ENCODE results near the gene THBS3.
"Not testable (repeated sequence)": the region's sequence is repeated elsewhere in the genome, so short reads cannot be mapped to it uniquely, and the experiment has no call there.

Gene THBS3

GRCh38 chr1:155207806-155208540, at the start of gene THBS3:
Gene THBS3 (minus strand): TSS chr1:155207897. CDS start chr1:155207876, 21 bp downstream.
- DNase-seq: peak; percentile 62
- in situ Hi-C loops (cut with HindIII; ENCODE audit: low pct_ligation_motif_present, low pct_unique_long_range_greater_than_20kb, low sequenced_read_pairs): no loop called here

- in situ Hi-C loops (cut with HindIII; ENCODE audit: low pct_ligation_motif_present, low pct_unique_long_range_greater_than_20kb, low sequenced_read_pairs): no loop called here
Measured at GRCh38 chr1:155256058-155256852, 48.6 kb upstream of the THBS3 start.

DNA sequence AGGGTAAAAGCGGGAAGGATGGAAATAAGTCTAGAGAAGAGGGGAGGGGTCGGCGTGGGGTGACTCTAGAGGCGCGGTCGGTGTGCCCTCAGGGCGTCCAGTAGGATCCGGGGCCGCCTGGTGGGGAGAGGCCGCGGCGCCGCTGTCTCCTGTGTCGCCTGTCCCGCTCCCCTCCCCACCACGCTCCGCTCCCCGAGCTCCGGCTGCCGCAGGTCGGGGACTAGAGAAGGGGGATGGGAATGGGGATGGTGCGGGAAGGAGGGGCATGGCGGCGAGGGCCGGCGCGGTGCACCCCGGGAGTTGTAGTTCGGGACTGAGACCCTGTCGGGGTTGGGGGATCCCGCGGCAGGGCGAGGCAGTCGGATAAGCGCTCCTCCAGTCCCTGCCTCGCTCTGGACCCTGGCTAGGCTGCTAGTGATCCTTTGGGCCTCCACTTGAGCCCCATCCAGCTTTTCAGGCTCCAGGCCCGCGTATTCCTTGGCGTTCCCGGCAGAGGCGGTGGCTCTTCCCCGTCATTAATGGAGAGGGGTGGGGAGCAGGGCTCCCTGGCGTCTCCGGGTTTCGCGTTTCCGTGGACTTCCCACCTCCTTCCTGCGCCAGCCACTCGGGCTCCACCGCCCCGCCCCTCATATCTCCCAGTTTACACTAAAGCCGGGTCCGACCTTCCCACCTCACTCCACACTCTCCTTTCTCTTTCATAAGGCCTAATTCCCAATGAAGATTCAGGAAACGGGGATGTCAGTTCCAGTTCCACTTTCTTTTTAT, 47.7 kb upstream of the THBS3 start, which contains the start of gene ENTREP3:
Gene ENTREP3 (minus strand): TSS at position 241 of the 765 bp plus-strand sequence. CDS start 606 bp downstream, outside the sequence.
- peak; percentile 86 for DNase-seq
- in situ Hi-C loops (cut with HindIII; ENCODE audit: low pct_ligation_motif_present, low pct_unique_long_range_greater_than_20kb, low sequenced_read_pairs): no loop called here

More at GRCh38 chr1:155256058-155256852, 48.6 kb upstream of the THBS3 start:
- no peak for DNase-seq

DNA sequence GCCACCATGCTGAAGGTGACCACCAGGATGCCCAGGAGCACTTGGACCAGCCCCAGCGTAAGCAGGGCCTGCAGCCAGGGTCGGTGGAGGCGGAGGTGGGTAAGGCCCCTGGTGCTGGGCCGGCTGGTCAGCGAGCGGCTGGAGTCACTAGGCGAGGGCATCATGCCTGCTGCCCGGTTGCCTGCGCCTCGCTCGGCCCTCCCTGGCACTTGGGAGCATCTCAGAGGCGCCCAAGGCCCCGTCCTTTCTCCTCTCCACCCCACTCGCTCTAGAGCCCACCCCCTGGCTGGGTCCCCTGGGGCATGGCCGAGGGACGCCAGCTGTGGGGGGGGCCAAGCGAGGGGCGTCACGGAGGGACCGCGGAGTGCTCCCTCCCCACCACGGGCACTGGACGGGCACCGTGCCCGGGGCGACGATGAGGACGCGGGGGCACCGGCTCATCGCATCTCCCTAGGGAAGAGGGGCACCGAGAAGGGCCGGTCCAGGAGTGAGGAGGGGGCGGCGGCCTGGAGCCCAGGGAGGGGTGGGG, 47.1 kb upstream of the THBS3 start:
- DNase-seq: peak; percentile 41
- in situ Hi-C loops (cut with HindIII; ENCODE audit: low pct_ligation_motif_present, low pct_unique_long_range_greater_than_20kb, low sequenced_read_pairs): no loop called here

DNA sequence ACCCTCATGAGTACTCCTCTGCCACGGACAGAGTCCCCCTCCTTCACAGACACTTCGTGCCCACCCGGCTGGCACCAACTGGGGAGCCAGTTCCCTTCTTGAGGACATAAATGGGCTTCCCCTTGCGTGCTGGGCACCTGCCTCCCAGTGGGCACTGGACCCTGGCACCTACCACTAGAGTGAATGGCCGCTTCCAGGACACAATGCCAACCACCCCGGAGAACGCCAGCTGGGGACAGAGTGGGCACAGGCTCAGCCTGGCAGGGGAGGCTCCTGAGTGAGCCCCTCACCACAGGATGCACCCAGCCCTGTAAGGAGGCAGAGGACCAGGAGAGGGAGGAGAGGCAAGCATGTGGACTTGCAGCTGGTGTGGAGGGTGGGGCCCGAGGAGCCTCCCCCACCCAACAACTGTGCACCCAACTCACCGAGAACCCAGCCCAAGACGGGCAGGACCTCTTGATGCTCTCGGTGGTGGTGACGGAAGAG, 46.6 kb upstream of the THBS3 start:
- no peak for DNase-seq
- in situ Hi-C loops (cut with HindIII; ENCODE audit: low pct_ligation_motif_present, low pct_unique_long_range_greater_than_20kb, low sequenced_read_pairs): no loop called here

DNA sequence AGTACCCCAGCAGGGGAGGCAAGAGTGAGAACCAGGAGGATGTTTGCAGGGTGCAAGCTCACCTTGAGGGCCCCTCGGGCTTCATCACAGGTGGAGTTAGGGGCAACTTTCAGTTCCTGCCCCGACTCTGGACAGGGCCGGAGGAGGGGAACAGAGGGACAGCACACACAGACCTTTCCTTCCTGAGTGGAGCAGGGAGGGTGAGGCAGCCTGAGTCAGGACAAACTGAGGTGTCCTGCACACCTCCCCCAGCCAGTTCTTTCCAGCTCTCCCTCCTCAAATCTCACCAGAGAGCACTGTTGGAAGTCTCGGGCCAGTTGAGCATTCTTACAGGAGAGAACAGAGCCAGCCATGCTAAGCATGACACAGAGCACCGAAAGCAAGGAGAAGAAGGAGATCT, 46.1 kb upstream of the THBS3 start:
- in situ Hi-C loops (cut with HindIII; ENCODE audit: low pct_ligation_motif_present, low pct_unique_long_range_greater_than_20kb, low sequenced_read_pairs): no loop called here
- DNase-seq: no peak

GRCh38 chr1:155253208-155253607, 45.5 kb upstream of the THBS3 start:
- DNase-seq: no peak
- in situ Hi-C loops (cut with HindIII; ENCODE audit: low pct_ligation_motif_present, low pct_unique_long_range_greater_than_20kb, low sequenced_read_pairs): no loop called here

DNA sequence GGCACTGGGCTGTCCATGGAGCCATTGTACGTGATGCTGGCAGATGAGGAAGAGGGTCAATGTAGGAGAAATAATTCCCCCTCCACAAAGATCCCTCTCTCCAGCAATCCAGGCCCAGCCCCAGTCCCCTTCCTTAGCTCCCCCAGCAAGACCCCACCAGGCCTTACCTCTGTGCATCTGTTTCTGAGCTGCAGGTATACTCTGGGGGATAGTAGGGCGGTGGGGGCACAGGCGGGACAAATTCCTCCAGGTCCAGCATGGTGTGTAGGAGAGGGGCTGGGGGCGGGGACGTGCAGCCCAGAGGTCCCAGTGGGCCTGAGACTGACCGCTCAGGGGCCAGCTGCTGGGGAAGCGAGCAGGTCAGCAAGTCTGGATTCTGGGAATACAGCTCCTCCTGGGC, 43.9 kb upstream of the THBS3 start:
- DNase-seq: no peak
- in situ Hi-C loops (cut with HindIII; ENCODE audit: low pct_ligation_motif_present, low pct_unique_long_range_greater_than_20kb, low sequenced_read_pairs): no loop called here

DNA sequence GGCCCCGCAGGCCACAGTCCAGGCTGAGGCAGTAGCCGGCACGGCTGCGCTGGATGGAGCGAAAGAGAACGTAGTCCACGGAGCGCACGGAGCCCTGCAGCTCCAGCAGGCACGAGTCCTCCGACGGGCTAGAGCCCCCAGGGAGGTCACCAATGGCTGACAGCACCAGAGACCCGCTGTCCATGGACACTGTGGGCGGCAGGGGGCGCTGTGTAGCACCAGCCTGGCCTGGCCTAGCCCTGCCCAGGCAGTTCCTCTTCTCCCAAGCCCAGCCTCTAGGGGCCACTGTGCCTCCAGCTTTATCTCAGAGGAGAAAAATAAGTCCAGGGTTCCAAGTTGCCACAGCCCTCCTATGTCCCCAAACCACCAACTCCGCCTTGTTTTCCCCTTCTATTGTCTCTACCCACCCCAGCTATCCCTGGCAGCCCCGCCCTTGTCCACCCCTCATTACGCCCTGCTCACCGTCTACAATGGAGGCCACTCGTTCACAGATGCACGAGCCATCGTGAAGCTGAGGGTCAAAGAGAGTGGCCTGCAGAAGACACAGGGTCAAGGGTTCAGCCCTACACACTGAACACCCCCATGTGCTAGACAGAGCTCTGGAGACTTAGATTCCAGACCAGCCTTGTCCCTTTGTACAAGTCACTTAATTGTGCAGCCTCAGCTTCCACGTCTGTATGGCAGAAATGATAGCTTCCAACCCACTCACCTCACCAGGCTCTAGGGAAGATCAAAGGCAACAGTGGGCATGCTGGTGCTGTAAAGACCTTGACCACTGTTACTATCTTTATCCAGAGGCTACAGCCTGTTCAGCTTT, 43.1 kb upstream of the THBS3 start:
- peak; percentile 92 for DNase-seq

GRCh38 chr1:155250246-155250632, 42.5 kb upstream of the THBS3 start:
- no peak for DNase-seq
- in situ Hi-C loops (cut with HindIII; ENCODE audit: low pct_ligation_motif_present, low pct_unique_long_range_greater_than_20kb, low sequenced_read_pairs): no loop called here

More for the DNA sequence above, 43.1 kb upstream of the THBS3 start:
- in situ Hi-C loops (cut with HindIII; ENCODE audit: low pct_ligation_motif_present, low pct_unique_long_range_greater_than_20kb, low sequenced_read_pairs): no loop called here

DNA sequence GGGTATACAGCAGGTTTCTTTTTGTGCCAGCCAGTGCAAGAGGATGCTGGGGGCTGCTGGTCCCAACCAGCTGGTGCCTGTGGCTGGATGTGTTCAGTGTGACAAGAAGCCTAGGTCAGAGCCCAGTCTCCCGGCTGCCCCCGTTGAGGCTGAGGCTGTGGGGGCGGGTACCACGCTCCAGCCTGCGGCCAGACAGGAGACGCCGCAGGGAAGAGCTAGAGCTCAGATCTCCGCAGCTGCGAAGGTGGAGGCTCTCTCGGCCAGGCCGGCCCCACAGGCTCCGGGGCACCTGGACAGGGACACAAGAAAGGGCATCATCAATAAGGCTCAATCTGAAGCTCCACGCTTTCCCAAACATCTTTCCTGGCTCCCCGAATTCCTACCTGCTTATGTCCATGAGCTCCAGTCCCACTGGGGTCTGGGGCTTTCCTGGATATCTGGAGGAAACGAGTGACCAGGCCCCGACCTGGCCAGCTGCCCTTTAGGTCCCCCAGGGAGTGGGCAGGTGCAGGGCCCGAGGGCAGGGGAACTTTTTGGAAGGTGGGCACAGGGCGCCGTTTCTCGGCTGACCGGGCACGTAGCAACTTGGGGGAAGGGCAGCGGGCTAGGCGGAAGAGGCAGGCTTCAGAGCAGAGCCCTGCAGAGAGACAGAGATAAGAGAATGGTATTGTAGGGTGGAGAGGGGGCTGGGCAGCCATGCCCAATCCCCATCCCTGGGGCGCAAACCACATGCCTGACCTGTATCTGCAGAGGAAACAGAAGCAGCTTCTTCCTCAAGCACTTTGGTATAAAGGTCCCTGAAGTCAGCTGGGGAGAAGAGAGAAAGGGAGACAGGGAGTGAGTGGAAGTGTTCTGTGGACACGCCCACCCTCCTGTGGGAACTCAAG, 40.2 kb upstream of the THBS3 start:
- DNase-seq: no peak
- in situ Hi-C loops (cut with HindIII; ENCODE audit: low pct_ligation_motif_present, low pct_unique_long_range_greater_than_20kb, low sequenced_read_pairs): no loop called here

DNA sequence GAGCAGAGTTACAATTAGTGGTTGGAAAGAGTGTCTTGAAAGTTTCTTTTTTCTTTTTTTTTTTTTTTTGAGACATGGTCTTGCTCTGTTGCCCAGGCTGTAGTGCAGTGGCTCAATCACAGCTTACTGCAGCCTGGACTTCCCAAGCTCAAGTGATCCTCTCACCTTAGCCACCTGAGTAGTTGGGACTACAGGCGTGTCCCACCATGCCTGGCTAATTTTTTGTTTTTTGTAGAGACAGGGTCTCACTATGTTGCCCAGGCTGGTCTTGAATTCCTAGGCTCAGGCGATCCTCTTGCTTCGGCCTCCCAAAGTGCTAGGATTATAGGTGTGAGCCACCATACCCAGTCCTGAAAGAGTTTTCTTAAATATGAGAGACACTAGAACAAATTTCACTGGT, 39.1 kb upstream of the THBS3 start:
- DNase-seq; in situ Hi-C loops (cut with HindIII; ENCODE audit: low pct_ligation_motif_present, low pct_unique_long_range_greater_than_20kb, low sequenced_read_pairs): not testable (repeated sequence)

DNA sequence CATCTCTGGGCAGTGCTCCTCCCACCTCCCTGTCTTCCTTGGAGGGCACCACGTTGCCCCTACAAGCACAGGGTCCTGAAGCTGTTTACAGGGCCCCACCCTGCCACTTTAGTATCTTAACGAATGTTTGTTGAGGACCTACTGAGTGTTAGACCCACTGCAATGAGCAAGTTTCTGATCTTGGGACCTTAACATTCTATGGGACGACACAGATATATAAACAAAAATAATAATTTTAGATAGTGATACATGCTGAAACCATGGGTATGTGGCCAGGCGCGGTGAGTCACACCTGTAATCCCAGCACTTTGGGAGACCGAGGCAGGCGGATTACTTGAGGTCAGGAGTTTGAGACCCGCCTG, 37.4 kb upstream of the THBS3 start:
- no peak for DNase-seq
- in situ Hi-C loops (cut with HindIII; ENCODE audit: low pct_ligation_motif_present, low pct_unique_long_range_greater_than_20kb, low sequenced_read_pairs): no loop called here

- in situ Hi-C loops (cut with HindIII; ENCODE audit: low pct_ligation_motif_present, low pct_unique_long_range_greater_than_20kb, low sequenced_read_pairs): no loop called here
- peak; percentile 99 for DNase-seq
Measured at GRCh38 chr1:155244368-155245162, 36.9 kb upstream of the THBS3 start.

- DNase-seq: no peak
- in situ Hi-C loops (cut with HindIII; ENCODE audit: low pct_ligation_motif_present, low pct_unique_long_range_greater_than_20kb, low sequenced_read_pairs): no loop called here
Measured at GRCh38 chr1:155242805-155243358, 35.2 kb upstream of the THBS3 start.

DNA sequence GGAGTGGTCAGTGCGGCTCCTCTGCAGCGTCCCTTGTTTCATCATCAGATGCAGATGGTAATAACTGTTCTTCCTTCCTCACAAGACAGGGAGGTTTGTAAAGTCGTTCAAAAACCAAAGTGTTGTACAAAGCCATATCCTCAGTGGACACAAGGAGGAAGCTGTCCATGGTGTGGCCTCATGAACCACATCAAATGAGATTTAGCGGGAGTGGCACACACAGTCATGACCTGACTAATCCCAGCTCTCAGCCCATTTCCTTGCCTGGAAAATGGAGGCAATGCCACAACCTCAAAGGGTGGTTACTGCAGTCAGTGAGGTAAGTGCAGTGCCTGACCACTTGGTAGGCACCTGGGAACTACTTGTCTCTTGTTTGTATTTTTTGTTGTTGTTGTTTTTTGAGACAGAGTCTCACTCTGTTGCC, 34.2 kb upstream of the THBS3 start:
- DNase-seq: no peak
- in situ Hi-C loops (cut with HindIII; ENCODE audit: low pct_ligation_motif_present, low pct_unique_long_range_greater_than_20kb, low sequenced_read_pairs): no loop called here

All from ACHN (cell line).